NCI-H226 (cell line): Measurements from ENCODE around the gene PHKB.
"Not testable (repeated sequence)": the region's sequence is repeated elsewhere in the genome, so short reads cannot be mapped to it uniquely, and the experiment has no call there.

ENCODE experiments used
- DNase-seq: peaks from one replicate; pipeline ENCODE4 v3.0.0-alpha.2; 2015

Gene PHKB

GRCh38 chr16:47470810-47471209 is 9.7 kb downstream of the PHKB start:
- no peak for DNase-seq

GRCh38 chr16:47473004-47473403 is 11.9 kb downstream of the PHKB start:
- DNase-seq: not testable (repeated sequence)

GRCh38 chr16:47473792-47474191 is 12.7 kb downstream of the PHKB start:
- no peak for DNase-seq

GRCh38 chr16:47475786-47476185 is 14.7 kb downstream of the PHKB start:
- DNase-seq: no peak

- no peak for DNase-seq
Observed at GRCh38 chr16:47476654-47477345, 15.7 kb downstream of the PHKB start.

- DNase-seq: no peak
Observed at GRCh38 chr16:47477679-47478078, 16.5 kb downstream of the PHKB start.

GRCh38 chr16:47480410-47480809 is 19.3 kb downstream of the PHKB start:
- no peak for DNase-seq

- DNase-seq: no peak
Observed at GRCh38 chr16:47481698-47482374, 20.7 kb downstream of the PHKB start.

- DNase-seq: no peak
Observed at GRCh38 chr16:47483616-47484015, 22.5 kb downstream of the PHKB start.

- DNase-seq: no peak
Observed at GRCh38 chr16:47486856-47487255, 25.7 kb downstream of the PHKB start.

- no peak for DNase-seq
Observed at GRCh38 chr16:47488051-47488450, 26.9 kb downstream of the PHKB start.

- no peak for DNase-seq
Observed at GRCh38 chr16:47490471-47490870, 29.3 kb downstream of the PHKB start.

- no peak for DNase-seq
Observed at GRCh38 chr16:47492036-47492427, 30.9 kb downstream of the PHKB start.

- no peak for DNase-seq
Observed at GRCh38 chr16:47492428-47493377, 31.6 kb downstream of the PHKB start.

GRCh38 chr16:47493381-47494337 is 32.5 kb downstream of the PHKB start:
- no peak for DNase-seq

GRCh38 chr16:47499080-47499699 is 38.1 kb downstream of the PHKB start:
- no peak for DNase-seq

GRCh38 chr16:47499700-47500264 is 38.7 kb downstream of the PHKB start:
- DNase-seq: no peak

GRCh38 chr16:47503936-47504335 is 42.8 kb downstream of the PHKB start:
- peak; percentile 1 for DNase-seq

GRCh38 chr16:47504599-47504998 is 43.5 kb downstream of the PHKB start:
- DNase-seq: no peak

- no peak for DNase-seq
Observed at GRCh38 chr16:47506800-47507199, 45.7 kb downstream of the PHKB start.

GRCh38 chr16:47507701-47508100 is 46.6 kb downstream of the PHKB start:
- no peak for DNase-seq

GRCh38 chr16:47511882-47512281 is 50.8 kb downstream of the PHKB start:
- no peak for DNase-seq
